Mucosa of descending colon (tissue), 3 donors: ENCODE measurements around the gene PAXIP1. TPM values are rescaled to one million over a fixed set of nuclear protein-coding genes. Genes with fewer than 3 reads are reported as not detected.

Source experiments
- ATAC-seq: fragments of 200-7000 bp; cut with Tn5 transposase; one replicate; pipeline ENCODE4 v1.9.1; 2020; ENCODE audit warnings: mild to moderate bottlenecking, moderate library complexity
- DNase-seq, 3 donors: peaks; one replicate each; pipeline ENCODE4 v3.0.0-alpha.2; 2020
- H3K36me3 ChIP-seq: fragments of 200-600 bp; one replicate; pipeline ENCODE4 v1.8.0; 2021; ENCODE audit warnings: low read depth, mild to moderate bottlenecking
- H3K4me1 ChIP-seq: fragments of 200-600 bp; one replicate; pipeline ENCODE4 v1.8.0; 2021; ENCODE audit warnings: low read depth, mild to moderate bottlenecking
- H3K4me3 ChIP-seq: fragments of 200-600 bp; one replicate; pipeline ENCODE4 v1.8.0; 2021; ENCODE audit warnings: mild to moderate bottlenecking
- H3K9me3 ChIP-seq: fragments of 200-600 bp; one replicate; pipeline ENCODE4 v1.8.0; 2021; ENCODE audit warnings: mild to moderate bottlenecking
- CTCF ChIP-seq: fragments of 200-600 bp; IDR thresholded peaks from one replicate; pipeline ENCODE4 v1.8.0; 2022; ENCODE audit warnings: antibody characterized with exemption, mild to moderate bottlenecking
- intact Hi-C, 2 donors: fragments of 100-400 bp; cut with DNase I in 1 of 2; cut with micrococcal nuclease in 1 of 2; formaldehyde crosslinking; loops; one replicate each; pipeline versions ENCODE4 v1.11.0 to v1.11.1; 2022; cut with DNase I, micrococcal nuclease
- total RNA-seq, 3 donors: library from RNA; stranded (reverse); fragmentation: NEBNext Ultra II Directional in 2 of 3; extraction: Animal tissue kit (Norgen Biotek cat#: 25700) in 2 of 3; gene quantifications; one replicate each; pipeline versions ENCODE4 v1.2.1 to v1.2.4, GENCODE V29; 2021 to 2023
- donor health status: DM: no; HTN: no; CAD: no; lungs with moderate emphysema.
- donor health status: DM: no; HTN: no; CAD: no.
- donor health status: DM: no; HTN: yes; CAD: no.

The PAXIP1 gene
- total RNA-seq, 3 donors from 2014 or later = 11.2 to 15.9 (median 11.5) TPM

- Histone ChIP-seq H3K36me3 (no peaks in the 10 kb centered on the region), H3K4me3 (no peak overlapping the region), H3K4me1 (no peaks in the 10 kb centered on the region), H3K9me3 (no peaks in the 10 kb centered on the region)
- TF ChIP-seq CTCF = no peak
- ATAC-seq (no peak), DNase-seq (no peak)
- intact Hi-C loops = no loop called here
Measured at GRCh38 chr7:154990964-154991540, 11.9 kb downstream of the PAXIP1 start.

GRCh38 chr7:154987571-154987970 lies 15.4 kb downstream of the PAXIP1 start:
- no peaks in the 10 kb centered on the region for H3K9me3 ChIP-seq
- H3K4me1 ChIP-seq = no peaks in the 10 kb centered on the region
- DNase-seq = no peak
- no peak for TF ChIP-seq CTCF
- H3K4me3 ChIP-seq = no peak overlapping the region
- no peaks in the 10 kb centered on the region for H3K36me3 ChIP-seq
- no peak for ATAC-seq
- intact Hi-C loops = no loop called here

GRCh38 chr7:154986200-154986945 lies 16.6 kb downstream of the PAXIP1 start:
- intact Hi-C loops = no loop called here
- Histone ChIP-seq H3K36me3 (no peaks in the 10 kb centered on the region), H3K4me1 (no peaks in the 10 kb centered on the region), H3K4me3 (no peak overlapping the region), H3K9me3 (no peaks in the 10 kb centered on the region)
- no peak for DNase-seq
- TF ChIP-seq CTCF = no peak
- no peak for ATAC-seq

- intact Hi-C loops = no loop called here
- Histone ChIP-seq H3K4me1 (no peaks in the 10 kb centered on the region), H3K36me3 (no peaks in the 10 kb centered on the region), H3K9me3 (no peaks in the 10 kb centered on the region), H3K4me3 (no peak overlapping the region)
- no peak for ATAC-seq
- TF ChIP-seq CTCF = no peak
- DNase-seq = no peak
Measured at GRCh38 chr7:154985230-154985629, 17.7 kb downstream of the PAXIP1 start.

- no peak for TF ChIP-seq CTCF
- DNase-seq (no peak), ATAC-seq (no peak)
- no peaks in the 10 kb centered on the region for H3K36me3 ChIP-seq
- no peaks in the 10 kb centered on the region for H3K4me1 ChIP-seq
- intact Hi-C loops = no loop called here
- no peak overlapping the region for H3K4me3 ChIP-seq
- H3K9me3 ChIP-seq = no peaks in the 10 kb centered on the region
Measured at GRCh38 chr7:154984601-154985188, 18.2 kb downstream of the PAXIP1 start.
